GM19468 (cell line): Measurements from ENCODE around the gene GUSB.

Source experiments
- ATAC-seq: cut with Tn5 transposase; IDR thresholded peaks from one replicate; pipeline ENCODE4 v1.9.1; 2021; ENCODE audit warnings: mild to moderate bottlenecking, moderate library complexity, moderate number of reproducible peaks; ENCODE audit not compliant: unreplicated experiment; ENCODE audit errors: extremely low read depth

GUSB gene

DNA sequence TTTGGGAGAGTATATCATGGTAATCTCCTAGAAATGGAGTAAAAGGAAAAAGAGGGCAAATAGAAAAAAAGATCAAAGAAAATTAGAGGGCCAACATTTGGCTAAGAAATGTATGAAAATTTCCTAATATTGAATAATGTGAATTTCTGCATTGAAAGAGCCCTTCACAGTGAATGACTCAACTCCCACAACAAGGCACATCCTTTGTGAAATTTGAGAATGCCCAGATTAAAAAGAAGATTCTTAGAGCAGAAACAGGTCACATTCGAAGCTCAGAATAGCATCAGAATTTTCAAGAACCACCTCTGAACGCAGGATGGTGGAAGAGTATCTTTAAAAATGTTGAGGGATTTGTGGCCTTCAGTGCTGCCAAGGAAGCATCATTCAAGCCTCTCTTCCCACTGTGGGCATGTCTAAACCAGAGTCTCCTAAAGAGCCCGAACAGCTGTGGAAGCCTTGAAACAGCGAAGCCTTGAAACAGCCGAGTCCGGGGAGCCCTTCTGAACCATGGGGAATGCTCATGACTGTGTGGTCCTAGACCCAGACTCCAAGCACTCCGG is 43.6 kb downstream of the GUSB start:
- ATAC-seq, result no peak

DNA sequence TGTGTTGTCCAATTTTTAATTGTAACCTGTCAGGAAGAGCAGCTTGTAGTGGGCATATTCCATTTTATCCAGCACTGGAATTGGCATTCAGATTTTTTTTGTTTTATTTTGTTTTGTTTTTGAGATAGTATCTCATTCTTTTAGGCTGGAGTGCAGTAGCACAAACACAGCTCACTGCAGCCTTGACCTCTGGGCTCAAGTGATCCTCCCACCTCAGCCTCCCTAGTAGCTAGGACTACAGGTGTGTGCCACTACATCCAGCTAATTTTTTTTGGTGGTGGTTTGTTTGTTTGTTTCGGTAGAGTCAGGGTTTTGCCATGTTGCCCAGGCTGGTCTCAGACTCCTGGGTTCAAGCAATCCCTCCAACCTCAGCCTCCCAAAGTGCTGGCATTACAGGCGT is 44.7 kb downstream of the GUSB start:
- no peak for ATAC-seq

- ATAC-seq, result no peak
Measured at GRCh38 chr7:65931685-65932084, 50.3 kb downstream of the GUSB start.

GRCh38 chr7:65927489-65928448 is 54.2 kb downstream of the GUSB start:
- no peak for ATAC-seq

GRCh38 chr7:65926588-65926987 is 55.4 kb downstream of the GUSB start:
- no peak for ATAC-seq

GRCh38 chr7:65925040-65925439 is 57.0 kb downstream of the GUSB start:
- no peak for ATAC-seq

GRCh38 chr7:65924193-65924592 is 57.8 kb downstream of the GUSB start:
- no peak for ATAC-seq

- ATAC-seq, result no peak
Measured at GRCh38 chr7:65923316-65923715, 58.7 kb downstream of the GUSB start.

DNA sequence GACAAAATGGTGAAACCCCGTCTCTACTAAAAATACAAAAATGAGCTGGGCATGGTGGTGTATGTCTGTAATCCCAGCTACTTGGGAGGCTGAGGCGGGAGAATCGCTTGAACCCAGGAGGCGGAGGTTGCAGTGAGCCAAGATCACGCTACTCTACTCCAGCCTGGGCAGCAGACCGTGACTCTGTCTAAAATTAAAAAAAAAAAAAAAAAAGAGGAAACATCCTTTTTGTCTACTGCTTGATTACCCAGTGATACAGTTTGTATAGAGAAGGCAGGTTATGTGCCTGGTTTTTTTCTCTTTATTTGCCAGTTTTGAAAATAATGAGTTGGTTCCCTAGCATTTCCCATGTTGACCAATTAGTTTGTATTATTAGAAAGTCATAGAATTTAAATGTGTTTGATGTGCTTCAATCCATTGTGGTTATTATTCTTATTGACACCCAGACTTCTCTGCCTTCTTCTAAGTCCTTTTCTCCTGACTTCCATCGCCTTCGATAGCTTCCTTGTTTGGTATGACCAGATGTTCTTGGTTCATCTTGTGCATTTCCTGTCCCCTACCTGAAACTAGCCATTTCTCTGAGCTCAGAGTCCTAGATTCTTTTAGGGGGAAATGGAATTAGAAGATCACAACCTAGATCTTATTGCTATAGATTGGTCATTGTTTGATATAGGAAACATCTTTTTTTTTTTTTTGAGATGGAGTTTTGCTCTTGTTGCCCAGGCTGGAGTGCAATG is 65.9 kb downstream of the GUSB start:
- no peak for ATAC-seq

DNA sequence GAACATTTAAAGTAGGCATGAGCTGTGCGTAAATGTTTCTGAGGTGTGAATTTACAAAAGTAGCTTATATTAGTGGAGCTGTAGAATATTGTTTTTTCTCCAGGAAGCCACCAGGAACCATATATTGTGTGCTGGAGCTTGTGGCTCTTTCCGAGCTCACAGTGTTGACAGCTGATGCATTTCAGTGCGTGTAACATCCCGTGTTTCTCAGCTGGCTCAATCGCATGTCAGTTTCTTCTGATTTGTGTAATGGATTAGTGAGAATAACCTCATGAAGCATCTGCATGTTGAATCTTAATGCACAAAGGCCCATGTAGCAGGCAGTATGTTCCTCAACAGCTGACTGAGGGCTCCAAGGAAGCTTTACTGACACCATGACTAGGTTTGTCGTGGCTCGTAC is 69.8 kb downstream of the GUSB start:
- ATAC-seq, result no peak
